ENCODE data around the gene NAPB.

NAPB gene

DNA sequence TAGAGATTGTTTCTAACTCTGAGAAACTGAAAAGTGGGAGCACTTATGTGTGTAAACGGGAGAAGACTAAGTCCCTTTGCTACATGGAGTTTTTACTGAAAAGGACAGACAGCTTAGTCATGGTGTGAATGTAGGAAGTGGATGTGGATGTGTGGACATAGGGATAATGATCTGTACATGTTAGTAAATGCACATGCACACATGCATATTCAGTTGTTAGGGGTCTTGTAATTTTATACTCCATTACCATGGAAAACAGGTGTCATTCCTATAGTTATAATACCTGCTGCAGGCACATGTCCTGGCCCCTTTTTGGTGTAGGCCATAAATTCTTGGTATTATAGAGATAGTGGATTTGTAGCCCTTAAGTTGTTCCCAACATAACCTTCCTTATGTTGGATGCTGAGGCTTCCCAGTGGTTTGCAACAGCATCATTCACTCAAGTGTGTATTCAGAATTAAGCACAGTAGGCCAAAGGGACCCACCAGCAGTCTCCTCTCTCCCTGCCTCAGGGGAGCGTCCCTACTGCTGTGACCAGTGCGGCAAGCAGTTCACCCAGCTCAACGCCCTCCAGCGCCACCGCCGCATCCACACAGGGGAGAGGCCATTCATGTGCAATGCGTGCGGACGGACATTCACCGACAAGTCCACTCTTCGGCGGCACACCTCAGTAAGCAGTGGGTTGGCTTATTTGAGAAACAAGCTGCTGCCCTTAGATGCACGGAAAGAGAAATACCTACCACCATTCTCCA is 52.0 kb downstream of the NAPB start:
- no peak overlapping the region for H3K4me3 ChIP-seq (replicated peaks; ENCODE audit: low read depth, low read length)
- peaks cover 24% of the 10 kb centered on the region for H3K36me3 ChIP-seq (ENCODE audit: control insufficient read depth, insufficient read depth, low read length)

DNA sequence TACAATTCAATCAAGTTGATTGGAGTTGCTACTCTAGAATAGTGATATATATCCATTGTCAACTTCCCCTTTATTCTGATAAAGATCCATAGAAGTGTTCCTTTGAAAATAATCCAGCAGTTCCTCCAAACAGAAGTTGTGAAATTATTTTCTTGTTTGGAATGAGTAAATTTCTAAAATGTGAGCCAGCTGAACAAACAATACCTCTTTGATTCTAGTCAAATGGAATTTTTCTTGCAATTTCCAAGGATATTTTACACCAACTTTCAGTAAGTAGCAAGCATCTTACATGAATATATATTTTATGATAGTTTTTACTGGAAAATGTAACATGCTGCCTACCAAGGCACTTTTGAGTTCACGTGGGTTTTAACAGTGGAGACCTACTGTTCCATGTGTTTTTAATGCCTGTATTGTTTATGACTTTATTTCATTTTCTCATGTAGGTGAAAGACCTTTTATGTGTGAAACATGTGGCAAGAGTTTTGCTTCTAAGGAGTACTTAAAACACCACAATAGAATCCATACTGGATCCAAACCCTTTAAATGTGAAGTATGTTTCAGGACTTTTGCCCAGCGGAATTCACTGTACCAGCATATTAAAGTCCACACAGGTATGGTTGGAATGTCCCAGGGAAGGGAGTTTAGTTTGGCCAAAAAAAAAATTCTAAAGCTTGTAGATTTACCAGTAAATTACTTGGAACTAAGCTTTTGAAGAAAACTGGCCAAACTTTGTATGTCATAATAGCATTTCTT is 52.8 kb downstream of the NAPB start:
- Histone ChIP-seq H3K4me3 (replicated peaks; ENCODE audit: low read depth, low read length) (no peak overlapping the region), H3K36me3 (ENCODE audit: control insufficient read depth, insufficient read depth, low read length) (peaks cover 19% of the 10 kb centered on the region), H3K27me3 (replicated peaks; ENCODE audit: control insufficient read depth, insufficient read depth, low read length) (no peaks in the 10 kb centered on the region)
- DNase-seq (ENCODE audit: extremely low read depth, insufficient read length) = no peak
- no peak for TF ChIP-seq CTCF (IDR thresholded peaks at IDR 0.05; ENCODE audit: insufficient read depth, low read length, poor library complexity, severe bottlenecking)

More for the DNA sequence above, 52.0 kb downstream of the NAPB start:
- TF ChIP-seq CTCF (IDR thresholded peaks at IDR 0.05; ENCODE audit: insufficient read depth, low read length, poor library complexity, severe bottlenecking) = no peak
- H3K27me3 ChIP-seq (replicated peaks; ENCODE audit: control insufficient read depth, insufficient read depth, low read length) = no peaks in the 10 kb centered on the region
- no peak for DNase-seq (ENCODE audit: extremely low read depth, insufficient read length)

DNA sequence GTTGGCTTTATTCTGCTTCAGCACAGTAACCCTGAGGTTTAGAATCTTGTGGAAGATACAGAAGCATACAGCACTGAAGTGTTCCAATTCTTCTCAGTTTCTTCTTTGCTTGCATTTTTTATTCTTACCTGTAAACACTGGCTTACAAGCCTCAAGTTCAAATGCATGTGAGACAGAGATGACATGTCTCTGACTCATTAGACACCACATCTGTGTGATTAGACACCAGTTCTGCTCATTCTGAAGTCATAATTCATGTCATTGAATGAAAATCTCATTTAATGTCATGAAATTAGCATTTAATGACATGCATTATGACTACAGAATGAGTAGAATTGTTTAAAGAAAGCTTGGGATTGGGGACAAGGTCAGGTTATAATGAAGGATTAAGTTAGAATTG is 53.5 kb downstream of the NAPB start:
- Histone ChIP-seq H3K4me3 (replicated peaks; ENCODE audit: low read depth, low read length) (no peak overlapping the region), H3K36me3 (ENCODE audit: control insufficient read depth, insufficient read depth, low read length) (peaks cover 18% of the 10 kb centered on the region), H3K27me3 (replicated peaks; ENCODE audit: control insufficient read depth, insufficient read depth, low read length) (no peaks in the 10 kb centered on the region)
- TF ChIP-seq CTCF (IDR thresholded peaks at IDR 0.05; ENCODE audit: insufficient read depth, low read length, poor library complexity, severe bottlenecking) = no peak
- DNase-seq (ENCODE audit: extremely low read depth, insufficient read length) = no peak

DNA sequence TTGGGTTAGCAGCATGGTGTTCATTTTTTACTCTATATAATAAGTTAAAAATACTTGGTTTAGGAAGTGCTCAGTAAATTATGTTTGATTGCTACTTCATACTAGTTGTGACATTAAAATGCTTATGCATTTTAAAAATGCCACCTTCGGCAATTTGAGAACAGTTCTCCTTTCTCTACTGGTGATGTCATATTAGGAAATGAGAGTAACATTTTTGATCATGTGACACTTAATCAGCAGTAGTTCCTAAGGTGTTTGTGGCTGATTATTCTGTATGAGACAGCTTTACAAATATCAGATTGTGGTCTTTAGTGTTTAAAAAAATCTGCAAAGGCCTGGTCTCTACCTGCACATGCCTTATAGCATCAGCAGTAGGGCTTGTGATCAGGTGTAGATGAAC is 54.9 kb downstream of the NAPB start:
- Histone ChIP-seq H3K36me3 (ENCODE audit: control insufficient read depth, insufficient read depth, low read length) (peaks cover 15% of the 10 kb centered on the region), H3K4me3 (replicated peaks; ENCODE audit: low read depth, low read length) (no peak overlapping the region; the same call in 1 of the 2 replicates), H3K27me3 (replicated peaks; ENCODE audit: control insufficient read depth, insufficient read depth, low read length) (no peaks in the 10 kb centered on the region)
- TF ChIP-seq CTCF (IDR thresholded peaks at IDR 0.05; ENCODE audit: insufficient read depth, low read length, poor library complexity, severe bottlenecking) = no peak
- no peak for DNase-seq (ENCODE audit: extremely low read depth, insufficient read length)

DNA sequence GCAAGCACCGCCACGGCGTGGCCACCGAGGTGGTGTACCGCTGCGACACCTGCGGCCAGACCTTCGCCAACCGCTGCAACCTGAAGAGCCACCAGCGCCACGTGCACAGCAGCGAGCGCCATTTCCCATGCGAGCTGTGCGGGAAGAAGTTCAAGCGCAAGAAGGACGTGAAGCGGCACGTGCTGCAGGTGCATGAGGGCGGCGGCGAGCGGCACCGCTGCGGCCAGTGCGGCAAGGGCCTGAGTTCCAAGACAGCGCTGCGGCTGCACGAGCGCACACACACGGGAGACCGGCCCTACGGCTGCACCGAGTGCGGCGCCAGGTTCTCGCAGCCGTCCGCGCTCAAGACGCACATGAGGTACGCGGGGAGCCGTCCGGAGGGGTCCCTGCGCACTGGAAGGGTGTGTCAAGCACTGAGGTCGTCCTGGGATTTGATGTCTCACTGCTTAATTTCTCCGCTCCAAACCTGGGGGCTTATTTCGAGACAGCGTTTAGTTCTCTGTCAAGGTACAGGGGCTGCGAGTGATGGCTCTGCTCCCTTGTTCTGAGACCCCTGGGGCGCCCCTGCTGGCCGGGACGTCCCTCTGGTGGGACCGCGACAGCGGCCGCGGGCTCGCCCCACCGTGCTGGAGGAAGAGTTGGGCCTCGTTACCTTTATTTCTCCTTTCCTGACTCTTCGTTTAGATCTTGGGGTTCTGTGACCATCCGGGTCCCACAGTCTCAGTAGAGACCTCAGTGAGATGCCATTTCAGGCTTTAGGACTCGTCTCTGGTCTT is 55.7 kb downstream of the NAPB start:
- Histone ChIP-seq H3K36me3 (ENCODE audit: control insufficient read depth, insufficient read depth, low read length) (peaks cover 14% of the 10 kb centered on the region), H3K4me3 (replicated peaks; ENCODE audit: low read depth, low read length) (no peak overlapping the region), H3K27me3 (replicated peaks; ENCODE audit: control insufficient read depth, insufficient read depth, low read length) (no peaks in the 10 kb centered on the region)
- DNase-seq (ENCODE audit: extremely low read depth, insufficient read length) = no peak
- TF ChIP-seq CTCF (IDR thresholded peaks at IDR 0.05; ENCODE audit: insufficient read depth, low read length, poor library complexity, severe bottlenecking) = no peak
